HL-60/S4 treated with phorbol 12-myristate 13-acetate at 8.2 ng/mL for 4 days and 3 days (cell line): ENCODE measurements around the gene LAMP5.

Experiments
- in situ Hi-C: fragments of 300-500 bp; cut with MboI; formaldehyde crosslinking; loops from 2 replicates; pipeline ENCODE4 v1.15.0; 2022; ENCODE audit warnings: low sequenced_read_pairs

Gene LAMP5

GRCh38 chr20:9514461-9515213, at the start of gene LAMP5:
Gene LAMP5, plus strand, starts transcription at chr20:9514590. Its CDS starts 263 bp downstream, at chr20:9514853.
- in situ Hi-C loops, result no loop called here

- in situ Hi-C loops, result no loop called here
These were observed 46.4 kb upstream of the LAMP5 start for GRCh38 chr20:9467995-9468394.

GRCh38 chr20:9474835-9475415, 39.5 kb upstream of the LAMP5 start:
- in situ Hi-C loops, result no loop called here

- in situ Hi-C loops, result no loop called here
These were observed 38.9 kb upstream of the LAMP5 start for GRCh38 chr20:9475456-9475855.

GRCh38 chr20:9476174-9476573, 38.2 kb upstream of the LAMP5 start:
- in situ Hi-C loops, result no loop called here

GRCh38 chr20:9476637-9477036, 37.8 kb upstream of the LAMP5 start:
- in situ Hi-C loops, result no loop called here

GRCh38 chr20:9478771-9479170, 35.6 kb upstream of the LAMP5 start:
- in situ Hi-C loops, result no loop called here

- in situ Hi-C loops, result no loop called here
These were observed 34.3 kb upstream of the LAMP5 start for GRCh38 chr20:9480066-9480465.

- in situ Hi-C loops, result no loop called here
These were observed 32.2 kb upstream of the LAMP5 start for GRCh38 chr20:9482180-9482579.

GRCh38 chr20:9483131-9483530, 31.3 kb upstream of the LAMP5 start:
- in situ Hi-C loops, result no loop called here

GRCh38 chr20:9485614-9486340, 28.6 kb upstream of the LAMP5 start:
- in situ Hi-C loops, result no loop called here

- in situ Hi-C loops, result no loop called here
These were observed 27.2 kb upstream of the LAMP5 start for GRCh38 chr20:9487231-9487630.

- in situ Hi-C loops, result no loop called here
These were observed 26.3 kb upstream of the LAMP5 start for GRCh38 chr20:9488063-9488462.

- in situ Hi-C loops, result no loop called here
These were observed 24.2 kb upstream of the LAMP5 start for GRCh38 chr20:9490161-9490560.

GRCh38 chr20:9490631-9491030, 23.8 kb upstream of the LAMP5 start:
- in situ Hi-C loops, result no loop called here

GRCh38 chr20:9491324-9491723, 23.1 kb upstream of the LAMP5 start:
- in situ Hi-C loops, result no loop called here

GRCh38 chr20:9492067-9492466, 22.3 kb upstream of the LAMP5 start:
- in situ Hi-C loops, result no loop called here

- in situ Hi-C loops, result no loop called here
These were observed 20.6 kb upstream of the LAMP5 start for GRCh38 chr20:9493803-9494202.

- in situ Hi-C loops, result no loop called here
These were observed 18.7 kb upstream of the LAMP5 start for GRCh38 chr20:9495701-9496100.

- in situ Hi-C loops, result no loop called here
These were observed 18.2 kb upstream of the LAMP5 start for GRCh38 chr20:9496155-9496554.

GRCh38 chr20:9498322-9498721, 16.1 kb upstream of the LAMP5 start:
- in situ Hi-C loops, result no loop called here
